ENCODE measurements around the gene PRKACG.
"Not testable (repeated sequence)": the region's sequence is repeated elsewhere in the genome, so short reads cannot be mapped to it uniquely, and the experiment has no call there.

PRKACG gene

GRCh38 chr9:69014013-69014412 is at the start of gene PRKACG:
Gene PRKACG (minus strand): TSS chr9:69014113. CDS start chr9:69014092, 21 bp downstream.
- no peak within 1 kb of the TSS for H3K27ac ChIP-seq (ENCODE audit: low read depth in 2 of 2, low read length in 2 of 2)
- H3K4me3 ChIP-seq (ENCODE audit: low read length in 2 of 2) = no peak within 1 kb of the TSS
- no peak within 1 kb of the TSS for H3K9ac ChIP-seq (ENCODE audit: low read depth in 1 of 2, low read length in 2 of 2)
- peaks cover 0 to 7% of the 10 kb centered on the region in 2 donors for H3K36me3 ChIP-seq (ENCODE audit: control insufficient read depth in 2 of 2, insufficient read depth in 2 of 2, low read length in 2 of 2)
- H3K4me1 ChIP-seq (ENCODE audit: control insufficient read depth in 2 of 2, insufficient read depth in 2 of 2, low read length in 2 of 2) = no peaks in the 10 kb centered on the region
- no peaks in the 10 kb centered on the region for H3K9me3 ChIP-seq (ENCODE audit: control insufficient read depth in 2 of 2, low read length in 2 of 2)
- no peaks in the 10 kb centered on the region for H3K27me3 ChIP-seq (ENCODE audit: control insufficient read depth in 2 of 2, insufficient read depth in 2 of 2, low read length in 2 of 2)

- H3K4me1 ChIP-seq (ENCODE audit: control insufficient read depth in 2 of 2, insufficient read depth in 2 of 2, low read length in 2 of 2) = no peaks in the 10 kb centered on the region
- no peak overlapping the region for H3K4me3 ChIP-seq (ENCODE audit: low read length in 2 of 2)
- H3K9me3 ChIP-seq (ENCODE audit: control insufficient read depth in 2 of 2, low read length in 2 of 2) = no peaks in the 10 kb centered on the region
- H3K27me3 ChIP-seq (ENCODE audit: control insufficient read depth in 2 of 2, insufficient read depth in 2 of 2, low read length in 2 of 2) = no peaks in the 10 kb centered on the region
- no peak overlapping the region for H3K27ac ChIP-seq (ENCODE audit: low read depth in 2 of 2, low read length in 2 of 2)
- no peak overlapping the region for H3K9ac ChIP-seq (ENCODE audit: low read depth in 1 of 2, low read length in 2 of 2)
- peaks cover 7 to 23% of the 10 kb centered on the region in 2 donors for H3K36me3 ChIP-seq (ENCODE audit: control insufficient read depth in 2 of 2, insufficient read depth in 2 of 2, low read length in 2 of 2)
These were observed 48.3 kb upstream of the PRKACG start for GRCh38 chr9:69062195-69062594.

- Histone ChIP-seq H3K9ac (ENCODE audit: low read depth in 1 of 2, low read length in 2 of 2) (no peak overlapping the region), H3K27me3 (ENCODE audit: control insufficient read depth in 2 of 2, insufficient read depth in 2 of 2, low read length in 2 of 2) (no peaks in the 10 kb centered on the region), H3K4me3 (ENCODE audit: low read length in 2 of 2) (no peak overlapping the region), H3K27ac (ENCODE audit: low read depth in 2 of 2, low read length in 2 of 2) (no peak overlapping the region), H3K36me3 (ENCODE audit: control insufficient read depth in 2 of 2, insufficient read depth in 2 of 2, low read length in 2 of 2) (peaks cover 7 to 15% of the 10 kb centered on the region in 2 donors), H3K9me3 (ENCODE audit: control insufficient read depth in 2 of 2, low read length in 2 of 2) (no peaks in the 10 kb centered on the region), H3K4me1 (ENCODE audit: control insufficient read depth in 2 of 2, insufficient read depth in 2 of 2, low read length in 2 of 2) (no peaks in the 10 kb centered on the region)
These were observed 46.9 kb upstream of the PRKACG start for GRCh38 chr9:69060766-69061165.

- Histone ChIP-seq H3K27me3 (ENCODE audit: control insufficient read depth in 2 of 2, insufficient read depth in 2 of 2, low read length in 2 of 2) (no peaks in the 10 kb centered on the region), H3K4me3 (ENCODE audit: low read length in 2 of 2) (no peak overlapping the region), H3K27ac (ENCODE audit: low read depth in 2 of 2, low read length in 2 of 2) (no peak overlapping the region), H3K36me3 (ENCODE audit: control insufficient read depth in 2 of 2, insufficient read depth in 2 of 2, low read length in 2 of 2) (peaks cover 11 to 12% of the 10 kb centered on the region in 2 donors), H3K9ac (ENCODE audit: low read depth in 1 of 2, low read length in 2 of 2) (no peak overlapping the region), H3K9me3 (ENCODE audit: control insufficient read depth in 2 of 2, low read length in 2 of 2) (no peaks in the 10 kb centered on the region), H3K4me1 (ENCODE audit: control insufficient read depth in 2 of 2, insufficient read depth in 2 of 2, low read length in 2 of 2) (no peaks in the 10 kb centered on the region)
These were observed 44.2 kb upstream of the PRKACG start for GRCh38 chr9:69058101-69058500.

GRCh38 chr9:69056191-69056815 is 42.4 kb upstream of the PRKACG start:
- Histone ChIP-seq H3K9ac (ENCODE audit: low read depth in 1 of 2, low read length in 2 of 2) (no peak overlapping the region), H3K4me3 (ENCODE audit: low read length in 2 of 2) (no peak overlapping the region)

GRCh38 chr9:69054989-69055388 is 41.1 kb upstream of the PRKACG start:
- H3K9ac ChIP-seq (ENCODE audit: low read depth in 1 of 2, low read length in 2 of 2) = no peak overlapping the region
- H3K27me3 ChIP-seq (ENCODE audit: control insufficient read depth in 2 of 2, insufficient read depth in 2 of 2, low read length in 2 of 2) = no peaks in the 10 kb centered on the region
- no peak overlapping the region for H3K4me3 ChIP-seq (ENCODE audit: low read length in 2 of 2)
- H3K27ac ChIP-seq (ENCODE audit: low read depth in 2 of 2, low read length in 2 of 2) = no peak overlapping the region
- no peaks in the 10 kb centered on the region for H3K4me1 ChIP-seq (ENCODE audit: control insufficient read depth in 2 of 2, insufficient read depth in 2 of 2, low read length in 2 of 2)
- H3K36me3 ChIP-seq (ENCODE audit: control insufficient read depth in 2 of 2, insufficient read depth in 2 of 2, low read length in 2 of 2) = peaks cover 7 to 11% of the 10 kb centered on the region in 2 donors
- H3K9me3 ChIP-seq (ENCODE audit: control insufficient read depth in 2 of 2, low read length in 2 of 2) = no peaks in the 10 kb centered on the region

More at GRCh38 chr9:69056191-69056815, 42.4 kb upstream of the PRKACG start:
- H3K4me1 ChIP-seq (ENCODE audit: control insufficient read depth in 2 of 2, insufficient read depth in 2 of 2, low read length in 2 of 2) = no peaks in the 10 kb centered on the region
- peaks cover 11 to 12% of the 10 kb centered on the region in 2 donors for H3K36me3 ChIP-seq (ENCODE audit: control insufficient read depth in 2 of 2, insufficient read depth in 2 of 2, low read length in 2 of 2)
- no peaks in the 10 kb centered on the region for H3K27me3 ChIP-seq (ENCODE audit: control insufficient read depth in 2 of 2, insufficient read depth in 2 of 2, low read length in 2 of 2)
- no peaks in the 10 kb centered on the region for H3K9me3 ChIP-seq (ENCODE audit: control insufficient read depth in 2 of 2, low read length in 2 of 2)
- H3K27ac ChIP-seq (ENCODE audit: low read depth in 2 of 2, low read length in 2 of 2) = no peak overlapping the region

- H3K4me1 ChIP-seq (ENCODE audit: control insufficient read depth in 2 of 2, insufficient read depth in 2 of 2, low read length in 2 of 2); H3K27me3 ChIP-seq (ENCODE audit: control insufficient read depth in 2 of 2, insufficient read depth in 2 of 2, low read length in 2 of 2); H3K9me3 ChIP-seq (ENCODE audit: control insufficient read depth in 2 of 2, low read length in 2 of 2); H3K9ac ChIP-seq (ENCODE audit: low read depth in 1 of 2, low read length in 2 of 2); H3K27ac ChIP-seq (ENCODE audit: low read depth in 2 of 2, low read length in 2 of 2); H3K4me3 ChIP-seq (ENCODE audit: low read length in 2 of 2): not testable (repeated sequence)
- peaks cover 18 to 20% of the 10 kb centered on the region in 2 donors for H3K36me3 ChIP-seq (ENCODE audit: control insufficient read depth in 2 of 2, insufficient read depth in 2 of 2, low read length in 2 of 2)
These were observed 37.0 kb upstream of the PRKACG start for GRCh38 chr9:69050936-69051335.

- Histone ChIP-seq H3K4me1 (ENCODE audit: control insufficient read depth in 2 of 2, insufficient read depth in 2 of 2, low read length in 2 of 2) (no peaks in the 10 kb centered on the region), H3K9me3 (ENCODE audit: control insufficient read depth in 2 of 2, low read length in 2 of 2) (no peaks in the 10 kb centered on the region), H3K36me3 (ENCODE audit: control insufficient read depth in 2 of 2, insufficient read depth in 2 of 2, low read length in 2 of 2) (peaks cover 14 to 16% of the 10 kb centered on the region in 2 donors), H3K9ac (ENCODE audit: low read depth in 1 of 2, low read length in 2 of 2) (no peak overlapping the region), H3K27me3 (ENCODE audit: control insufficient read depth in 2 of 2, insufficient read depth in 2 of 2, low read length in 2 of 2) (no peaks in the 10 kb centered on the region), H3K27ac (ENCODE audit: low read depth in 2 of 2, low read length in 2 of 2) (no peak overlapping the region), H3K4me3 (ENCODE audit: low read length in 2 of 2) (no peak overlapping the region)
These were observed 35.2 kb upstream of the PRKACG start for GRCh38 chr9:69049094-69049493.

GRCh38 chr9:69047371-69047770 is 33.5 kb upstream of the PRKACG start:
- H3K4me3 ChIP-seq (ENCODE audit: low read length in 2 of 2) = no peak overlapping the region
- H3K27ac ChIP-seq (ENCODE audit: low read depth in 2 of 2, low read length in 2 of 2) = no peak overlapping the region
- H3K27me3 ChIP-seq (ENCODE audit: control insufficient read depth in 2 of 2, insufficient read depth in 2 of 2, low read length in 2 of 2) = no peaks in the 10 kb centered on the region
- peaks cover 14 to 16% of the 10 kb centered on the region in 2 donors for H3K36me3 ChIP-seq (ENCODE audit: control insufficient read depth in 2 of 2, insufficient read depth in 2 of 2, low read length in 2 of 2)
- no peaks in the 10 kb centered on the region for H3K4me1 ChIP-seq (ENCODE audit: control insufficient read depth in 2 of 2, insufficient read depth in 2 of 2, low read length in 2 of 2)
- no peak overlapping the region for H3K9ac ChIP-seq (ENCODE audit: low read depth in 1 of 2, low read length in 2 of 2)
- H3K9me3 ChIP-seq (ENCODE audit: control insufficient read depth in 2 of 2, low read length in 2 of 2) = no peaks in the 10 kb centered on the region

- H3K9ac ChIP-seq (ENCODE audit: low read depth in 1 of 2, low read length in 2 of 2) = no peak overlapping the region
- no peaks in the 10 kb centered on the region for H3K4me1 ChIP-seq (ENCODE audit: control insufficient read depth in 2 of 2, insufficient read depth in 2 of 2, low read length in 2 of 2)
- H3K27ac ChIP-seq (ENCODE audit: low read depth in 2 of 2, low read length in 2 of 2) = no peak overlapping the region
- H3K9me3 ChIP-seq (ENCODE audit: control insufficient read depth in 2 of 2, low read length in 2 of 2) = no peaks in the 10 kb centered on the region
- no peak overlapping the region for H3K4me3 ChIP-seq (ENCODE audit: low read length in 2 of 2)
- peaks cover 14 to 16% of the 10 kb centered on the region in 2 donors for H3K36me3 ChIP-seq (ENCODE audit: control insufficient read depth in 2 of 2, insufficient read depth in 2 of 2, low read length in 2 of 2)
- H3K27me3 ChIP-seq (ENCODE audit: control insufficient read depth in 2 of 2, insufficient read depth in 2 of 2, low read length in 2 of 2) = no peaks in the 10 kb centered on the region
These were observed 32.8 kb upstream of the PRKACG start for GRCh38 chr9:69046723-69047122.

All from mucosa of rectum (tissue), 2 donors.